Tibial nerve (tissue), 4 donors: ENCODE data around the gene KLHL26. TPM values are rescaled to one million over a fixed set of nuclear protein-coding genes. Genes with fewer than 3 reads are reported as not detected.

Source experiments
- DNase-seq, 2 donors: peaks; one replicate each; pipeline ENCODE4 v3.0.0-alpha.2; 2019; ENCODE audit warnings: low spot score in 2 of 2
- H3K27ac ChIP-seq, 4 donors: fragments of 200-600 bp; sonication (generic) in 3 of 4; one replicate each; pipeline ENCODE4 v1.5.1; 2017 to 2019; ENCODE audit warnings: mild to moderate bottlenecking in 1 of 4
- H3K27me3 ChIP-seq, 2 donors: fragments of 200-600 bp; sonication (generic) in 1 of 2; one replicate each; pipeline versions ENCODE4 v1.5.1 to v1.6.0; 2017 to 2019
- H3K36me3 ChIP-seq, 3 donors: fragments of 200-600 bp; sonication (generic); one replicate each; pipeline ENCODE4 v1.5.1; 2018 to 2019
- H3K4me1 ChIP-seq, 4 donors: fragments of 200-600 bp; sonication (generic) in 3 of 4; one replicate each; pipeline ENCODE4 v1.5.1; 2017 to 2019
- H3K4me3 ChIP-seq, 4 donors: fragments of 200-600 bp; sonication (generic) in 3 of 4; one replicate each; pipeline ENCODE4 v1.5.1; 2017 to 2019; ENCODE audit warnings: mild to moderate bottlenecking in 1 of 4, moderate library complexity in 1 of 4
- H3K9me3 ChIP-seq, 4 donors: fragments of 200-600 bp; sonication (generic) in 3 of 4; one replicate each; pipeline ENCODE4 v1.5.1; 2017 to 2019
- CTCF ChIP-seq, 5 experiments: fragments of 200-600 bp in 3 of 5; fragments of 450-650 bp in 2 of 5; sonication (generic) in 3 of 5; IDR thresholded peaks; one replicate each; pipeline ENCODE4 v1.5.1; 2016 to 2019; ENCODE audit warnings: antibody characterized with exemption in 5 of 5, mild to moderate bottlenecking in 3 of 5, moderate library complexity in 2 of 5
- EP300 ChIP-seq, 2 donors: sonication (generic); formaldehyde crosslinking; IDR thresholded peaks; one replicate each; pipeline ENCODE4 v1.6.1; 2017; ENCODE audit warnings: antibody characterized with exemption in 2 of 2, mild to moderate bottlenecking in 1 of 2
- POLR2A ChIP-seq, 2 donors: fragments of 450-650 bp; IDR thresholded peaks; one replicate each; pipeline ENCODE4 v1.6.1; 2017; ENCODE audit warnings: antibody characterized with exemption in 2 of 2, mild to moderate bottlenecking in 2 of 2, moderate library complexity in 2 of 2
- WGBS, 2 donors: methylation state at CpG; one replicate each; pipeline ENCODE4 v1.1.5; 2018; 5-methylcytosine and 5-hydroxymethylcytosine counted together
- total RNA-seq, 4 donors: library from RNA; depleted of rRNA; stranded (reverse); fragments of >200 nt; gene quantifications; one replicate each; pipeline ENCODE4 v1.1.0, GENCODE V29; 2016

KLHL26 gene
- total RNA-seq, 4 donors from 2014 or later, result 12.9 to 38.4 (median 15.1) TPM

DNA sequence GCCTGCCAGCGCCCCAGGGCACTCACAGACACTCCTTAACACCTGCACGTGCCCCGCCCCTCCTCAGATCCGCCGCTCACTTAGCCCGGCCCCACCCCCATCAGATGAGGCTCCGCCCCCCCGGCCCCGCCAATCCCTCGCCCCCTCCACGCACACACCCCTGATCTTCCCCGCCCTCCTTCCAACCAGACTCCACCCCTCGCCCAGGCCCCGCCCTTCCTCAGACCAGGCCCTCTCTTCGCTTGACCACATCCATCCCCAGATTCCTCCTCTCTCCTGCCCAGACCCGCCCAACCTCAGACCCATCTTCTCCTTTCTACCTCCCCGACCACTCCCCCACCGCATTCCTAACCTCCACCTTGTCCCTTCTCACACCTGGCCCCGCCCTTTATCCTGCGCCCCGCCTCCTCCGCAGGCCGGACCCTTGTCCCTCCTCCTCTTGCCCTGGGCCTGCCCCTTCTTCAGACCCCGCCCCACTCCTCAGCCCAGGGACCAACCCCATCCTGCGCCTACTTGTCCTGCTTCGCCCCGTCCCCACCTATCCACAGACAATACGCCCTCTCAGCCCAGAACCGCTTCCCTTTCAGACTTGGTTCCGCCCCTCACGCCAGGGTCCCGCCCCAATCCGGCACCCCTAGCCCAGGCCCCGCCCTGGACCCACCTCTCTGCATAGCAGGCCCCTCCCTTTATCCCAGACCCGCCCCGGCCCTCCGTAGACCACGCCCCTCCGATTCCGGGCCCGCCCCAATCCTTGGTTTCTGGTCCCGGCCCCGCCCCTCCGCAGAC, 452 bp upstream of the KLHL26 start:
- peak overlapping the region; percentile 80 to 94 (median 92) for H3K4me3 ChIP-seq
- DNase-seq, result peak; percentile 98 to 99
- H3K4me1 ChIP-seq, result peaks cover 0 to 37% (median 15%) of the 10 kb centered on the region in 4 donors
- H3K27ac ChIP-seq, result peak overlapping the region; percentile 89 to 98 (median 96)
- no peaks in the 10 kb centered on the region for H3K9me3 ChIP-seq
- WGBS, 2 donors, result 2 to 3% methylated on average over 44 of the region's 44 CpGs
- TF ChIP-seq EP300 (IDR thresholded peaks at IDR 0.05) (no peak), CTCF (IDR thresholded peaks at IDR 0.05) (no peak), POLR2A (IDR thresholded peaks at IDR 0.05) (peak in 1 of 2 donors; percentile 17)
- H3K36me3 ChIP-seq, result no peaks in the 10 kb centered on the region
- H3K27me3 ChIP-seq, result no peaks in the 10 kb centered on the region

GRCh38 chr19:18637673-18638630, 1.1 kb downstream of the KLHL26 start:
- Histone ChIP-seq H3K9me3 (no peaks in the 10 kb centered on the region), H3K4me1 (peaks cover 0 to 37% (median 15%) of the 10 kb centered on the region in 4 donors), H3K27me3 (no peaks in the 10 kb centered on the region), H3K27ac (peak overlapping the region; percentile 89 to 98 (median 96)), H3K4me3 (peak overlapping the region; percentile 80 to 94 (median 92)), H3K36me3 (no peaks in the 10 kb centered on the region)
- no peak for DNase-seq
- 28 to 41% methylated on average over 3 of the region's 3 CpGs for WGBS, 2 donors
- TF ChIP-seq CTCF (IDR thresholded peaks at IDR 0.05), result no peak
- no peak for TF ChIP-seq EP300 (IDR thresholded peaks at IDR 0.05)
- TF ChIP-seq POLR2A (IDR thresholded peaks at IDR 0.05), result no peak

DNA sequence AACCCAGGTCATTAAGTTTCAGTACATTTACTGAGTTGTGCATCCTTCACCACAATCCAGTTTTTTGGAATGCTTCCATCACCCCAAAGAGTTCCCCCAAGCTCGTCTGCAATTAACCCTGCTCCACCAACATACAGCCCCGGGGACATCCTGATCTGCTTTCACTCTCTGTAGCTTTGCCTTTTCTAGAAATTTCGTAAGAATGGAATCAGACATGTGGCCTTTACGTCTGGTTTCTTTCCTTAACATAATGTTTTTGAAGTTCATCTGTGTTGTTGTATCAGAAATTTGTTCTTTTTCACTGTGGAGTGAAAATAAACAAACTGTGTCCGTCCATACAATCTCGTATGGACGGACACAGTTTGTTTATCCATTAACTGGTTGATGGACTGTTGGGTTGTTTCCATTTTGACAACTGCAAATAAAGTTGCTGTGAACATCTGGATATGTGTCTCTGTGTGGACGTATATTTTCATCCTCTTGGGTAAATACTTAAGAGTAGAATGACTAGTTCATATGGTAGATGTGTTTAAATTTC, 2.9 kb downstream of the KLHL26 start:
- TF ChIP-seq EP300 (IDR thresholded peaks at IDR 0.05), result no peak
- TF ChIP-seq CTCF (IDR thresholded peaks at IDR 0.05), result no peak
- TF ChIP-seq POLR2A (IDR thresholded peaks at IDR 0.05), result no peak
- Histone ChIP-seq H3K36me3 (no peaks in the 10 kb centered on the region), H3K4me1 (peaks cover 0 to 49% (median 16%) of the 10 kb centered on the region in 4 donors), H3K27ac (peak overlapping the region in 1 of 4 donors; percentile 43), H3K9me3 (no peaks in the 10 kb centered on the region), H3K27me3 (no peaks in the 10 kb centered on the region), H3K4me3 (no peak overlapping the region)
- WGBS, 2 donors, result 54 to 59% methylated on average over 8 of the region's 8 CpGs
- no peak for DNase-seq

DNA sequence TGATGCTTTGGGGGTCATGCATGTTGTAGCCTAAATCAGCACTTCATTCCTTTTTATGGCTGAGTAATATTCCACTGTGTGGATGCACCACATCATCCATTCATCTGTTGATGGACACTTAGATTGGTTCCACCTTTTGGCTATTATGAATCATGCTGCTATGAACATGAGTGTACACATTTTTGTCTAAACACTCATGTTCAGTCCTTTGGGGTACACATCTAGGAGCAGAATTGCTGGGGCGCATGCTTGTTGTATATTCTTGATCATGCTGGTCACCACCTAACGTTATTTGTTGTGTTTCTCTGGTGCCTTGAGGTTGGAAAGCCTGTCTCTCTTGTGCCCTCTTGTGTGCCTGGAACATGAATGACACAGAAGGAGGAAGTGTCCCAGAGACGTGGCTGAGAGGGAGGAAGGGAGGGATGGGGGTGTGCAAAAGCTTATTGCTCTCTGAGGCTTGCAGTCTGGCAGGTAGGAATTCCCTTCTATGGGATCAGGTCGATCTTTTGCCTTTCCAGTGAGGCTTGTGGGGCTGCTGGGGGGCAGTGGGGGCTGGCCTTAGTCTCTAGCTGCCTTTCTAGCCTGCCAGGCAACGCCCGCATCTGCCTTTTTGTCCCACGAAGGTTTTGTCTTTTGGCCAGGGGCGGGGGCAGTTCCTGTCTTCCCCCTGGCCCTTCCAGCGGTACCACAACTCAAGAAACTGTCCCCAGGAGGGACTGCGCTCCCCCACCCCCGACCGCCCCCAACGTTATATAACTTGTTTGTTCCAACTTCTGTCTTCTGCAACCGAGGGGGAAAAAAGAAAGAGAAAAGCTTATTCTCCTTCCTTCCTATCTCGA, 7.6 kb downstream of the KLHL26 start:
- TF ChIP-seq POLR2A (IDR thresholded peaks at IDR 0.05) (no peak), CTCF (IDR thresholded peaks at IDR 0.05) (peak in 1 of 5 experiments; percentile 14), EP300 (IDR thresholded peaks at IDR 0.05) (peak in 1 of 2 donors; percentile 28)
- Histone ChIP-seq H3K4me3 (peak overlapping the region in 2 of 4 donors; percentile 10 to 32), H3K9me3 (no peaks in the 10 kb centered on the region), H3K27me3 (no peaks in the 10 kb centered on the region), H3K4me1 (peaks cover 0 to 63% (median 30%) of the 10 kb centered on the region in 4 donors), H3K27ac (peak overlapping the region; percentile 28 to 95 (median 80)), H3K36me3 (no peaks in the 10 kb centered on the region)
- DNase-seq, result peak in 1 of 2 donors; percentile 36
- 19 to 23% methylated on average over 15 of the region's 15 CpGs for WGBS, 2 donors
